OCI-M2 (cell line): ENCODE results near the gene MFF.

Experiments
- DNase-seq: peaks from one replicate; lab custom pipeline; 2025; ENCODE audit not compliant: unreplicated experiment; lab: John Stamatoyannopoulos, UW

The MFF gene

GRCh38 chr2:227404585-227405271 is 79.7 kb downstream of the MFF start:
- no peak for DNase-seq

- no peak for DNase-seq
Measured at GRCh38 chr2:227406177-227407031, 81.4 kb downstream of the MFF start.
